Cardiac fibroblast (primary cell): Measurements from ENCODE around the gene GRIN2A.

Source experiments
- DNase-seq, 2 donors: peaks; one replicate each; pipeline versions ENCODE4 v3.0.0 to v3.0.0-alpha.2; 2010; ENCODE audit warnings: low read depth in 2 of 2
- H3K4me3 ChIP-seq, 2 donors: replicated peaks in 1 of 2; 1 replicate in 1 of 2; 2 replicates in 1 of 2; pipeline ENCODE4 v1.5.1; 2011; ENCODE audit warnings: low read depth in 2 of 2, low read length in 2 of 2, mild to moderate bottlenecking in 2 of 2, moderate library complexity in 1 of 2
- CTCF ChIP-seq: IDR thresholded peaks from one replicate; pipeline ENCODE4 v1.5.1; 2011; ENCODE audit warnings: low read depth, mild to moderate bottlenecking, low read length, inconsistent platforms

GRIN2A gene

GRCh38 chr16:10100829-10101228 is 81.4 kb downstream of the GRIN2A start:
- no peak for TF ChIP-seq CTCF
- no peak for DNase-seq

GRCh38 chr16:10098991-10099390 is 83.2 kb downstream of the GRIN2A start:
- TF ChIP-seq CTCF: no peak

More at GRCh38 chr16:10100829-10101228, 81.4 kb downstream of the GRIN2A start:
- H3K4me3 ChIP-seq: no peak overlapping the region

GRCh38 chr16:10097271-10097670 is 85.0 kb downstream of the GRIN2A start:
- TF ChIP-seq CTCF: no peak
- no peak for DNase-seq
- H3K4me3 ChIP-seq: no peak overlapping the region

More at GRCh38 chr16:10098991-10099390, 83.2 kb downstream of the GRIN2A start:
- H3K4me3 ChIP-seq: no peak overlapping the region
- peak in 1 of 2 donors; percentile 26 for DNase-seq

- TF ChIP-seq CTCF: no peak
- H3K4me3 ChIP-seq: no peak overlapping the region
- no peak for DNase-seq
Observed at GRCh38 chr16:10093576-10093975, 88.7 kb downstream of the GRIN2A start.

GRCh38 chr16:10090816-10091215 is 91.4 kb downstream of the GRIN2A start:
- DNase-seq: peak in 1 of 2 donors; percentile 61
- TF ChIP-seq CTCF: no peak
- no peak overlapping the region for H3K4me3 ChIP-seq

- DNase-seq: peak in 1 of 2 donors; percentile 2
- no peak for TF ChIP-seq CTCF
- H3K4me3 ChIP-seq: no peak overlapping the region
Observed at GRCh38 chr16:10088380-10088793, 93.8 kb downstream of the GRIN2A start.

GRCh38 chr16:10087151-10087550 is 95.1 kb downstream of the GRIN2A start:
- DNase-seq: no peak
- TF ChIP-seq CTCF: no peak
- no peak overlapping the region for H3K4me3 ChIP-seq
